T-helper 17 cell (primary cell): Measurements from ENCODE around the gene INTS7. TPM values are rescaled to one million over a fixed set of nuclear protein-coding genes. Genes with fewer than 3 reads are reported as not detected.

ENCODE experiments used
- ATAC-seq: fragments of 150-1000 bp; cut with Tn5 transposase; 2 replicates; pipeline ENCODE4 v1.10.0; 2021; ENCODE audit warnings: mild to moderate bottlenecking, moderate library complexity
- DNase-seq, 3 donors: peaks; one replicate each; pipeline versions ENCODE4 v3.0.0 to v3.0.0-alpha.2; 2020 to 2021
- H3K9me3 ChIP-seq: one replicate; pipeline ENCODE4 v1.7.0; 2013; ENCODE audit warnings: low read length, mild to moderate bottlenecking; ENCODE audit not compliant: control insufficient read depth, poor library complexity, severe bottlenecking
- H3K27ac Mint-ChIP-seq: one replicate; pipeline ENCODE4 v1.8.0; 2022; ENCODE audit warnings: mild to moderate bottlenecking, moderate library complexity, mixed read lengths
- H3K27me3 Mint-ChIP-seq: one replicate; pipeline ENCODE4 v1.8.0; 2022; ENCODE audit warnings: mixed read lengths
- H3K36me3 Mint-ChIP-seq: one replicate; pipeline ENCODE4 v1.8.0; 2022; ENCODE audit warnings: low read depth, mixed read lengths
- H3K4me1 Mint-ChIP-seq: one replicate; pipeline ENCODE4 v1.8.0; 2022; ENCODE audit warnings: mild to moderate bottlenecking, mixed read lengths
- H3K4me3 Mint-ChIP-seq: one replicate; pipeline ENCODE4 v1.8.0; 2022; ENCODE audit warnings: mild to moderate bottlenecking, moderate library complexity, mixed read lengths
- total RNA-seq, 4 donors: library from RNA in 2 of 4; stranded (reverse) in 2 of 4; gene quantifications; one replicate each; pipeline ENCODE4 v1.2.3 and lab custom pipeline; 2022 to 2026

The INTS7 gene
- total RNA-seq, 2 donors from 2014 or later = 9.2 to 9.5 TPM

- no peaks in the 10 kb centered on the region for H3K9me3 ChIP-seq
- Mint-ChIP-seq H3K36me3 (peaks cover 2% of the 10 kb centered on the region), H3K27ac (no peak overlapping the region), H3K27me3 (peaks cover 22% of the 10 kb centered on the region), H3K4me1 (no peaks in the 10 kb centered on the region), H3K4me3 (no peak overlapping the region)
- DNase-seq (no peak), ATAC-seq (no peak)
These were observed 122.4 kb downstream of the INTS7 start for GRCh38 chr1:211912844-211913432.

- no peaks in the 10 kb centered on the region for H3K9me3 ChIP-seq
- Mint-ChIP-seq H3K27ac (no peak overlapping the region), H3K27me3 (peaks cover 14% of the 10 kb centered on the region), H3K4me1 (no peaks in the 10 kb centered on the region), H3K36me3 (peaks cover 2% of the 10 kb centered on the region), H3K4me3 (no peak overlapping the region)
- DNase-seq (no peak), ATAC-seq (no peak)
These were observed 123.3 kb downstream of the INTS7 start for GRCh38 chr1:211912038-211912437.

GRCh38 chr1:211910913-211911485 is 124.4 kb downstream of the INTS7 start:
- Mint-ChIP-seq H3K27me3 (peaks cover 11% of the 10 kb centered on the region), H3K4me1 (no peaks in the 10 kb centered on the region), H3K36me3 (peaks cover 2% of the 10 kb centered on the region), H3K4me3 (no peak overlapping the region), H3K27ac (no peak overlapping the region)
- ATAC-seq (no peak), DNase-seq (no peak)
- H3K9me3 ChIP-seq = no peaks in the 10 kb centered on the region

GRCh38 chr1:211910113-211910884 is 125.1 kb downstream of the INTS7 start:
- H3K27ac Mint-ChIP-seq = no peak overlapping the region
- DNase-seq = no peak

GRCh38 chr1:211909395-211909794 is 126.0 kb downstream of the INTS7 start:
- Mint-ChIP-seq H3K27ac (no peak overlapping the region), H3K27me3 (peaks cover 11% of the 10 kb centered on the region), H3K4me1 (no peaks in the 10 kb centered on the region), H3K4me3 (no peak overlapping the region), H3K36me3 (peaks cover 2% of the 10 kb centered on the region)
- no peaks in the 10 kb centered on the region for H3K9me3 ChIP-seq
- no peak for ATAC-seq
- DNase-seq = no peak

More at GRCh38 chr1:211910113-211910884, 125.1 kb downstream of the INTS7 start:
- Mint-ChIP-seq H3K27me3 (peaks cover 11% of the 10 kb centered on the region), H3K4me3 (no peak overlapping the region), H3K36me3 (peaks cover 2% of the 10 kb centered on the region), H3K4me1 (no peaks in the 10 kb centered on the region)
- no peaks in the 10 kb centered on the region for H3K9me3 ChIP-seq
- ATAC-seq = no peak

- no peak overlapping the region for H3K4me3 Mint-ChIP-seq
These were observed 126.4 kb downstream of the INTS7 start for GRCh38 chr1:211908951-211909350.

GRCh38 chr1:211908453-211908852 is 126.9 kb downstream of the INTS7 start:
- ATAC-seq (no peak), DNase-seq (no peak)
- H3K27me3 Mint-ChIP-seq = peaks cover 11% of the 10 kb centered on the region
- H3K4me3 Mint-ChIP-seq = no peak overlapping the region
- no peaks in the 10 kb centered on the region for H3K9me3 ChIP-seq
- no peak overlapping the region for H3K27ac Mint-ChIP-seq
- H3K36me3 Mint-ChIP-seq = peaks cover 2% of the 10 kb centered on the region
- H3K4me1 Mint-ChIP-seq = no peaks in the 10 kb centered on the region

More at GRCh38 chr1:211908951-211909350, 126.4 kb downstream of the INTS7 start:
- Mint-ChIP-seq H3K4me1 (no peaks in the 10 kb centered on the region), H3K27me3 (peaks cover 11% of the 10 kb centered on the region), H3K27ac (no peak overlapping the region), H3K36me3 (peaks cover 2% of the 10 kb centered on the region)
- DNase-seq = no peak
- no peaks in the 10 kb centered on the region for H3K9me3 ChIP-seq
- ATAC-seq = no peak

GRCh38 chr1:211903490-211904245 is 131.7 kb downstream of the INTS7 start:
- peaks cover 14% of the 10 kb centered on the region for H3K27me3 Mint-ChIP-seq
- ATAC-seq = no peak
- H3K27ac Mint-ChIP-seq = no peak overlapping the region
- no peak overlapping the region for H3K4me3 Mint-ChIP-seq
- peaks cover 2% of the 10 kb centered on the region for H3K36me3 Mint-ChIP-seq
- H3K9me3 ChIP-seq = no peaks in the 10 kb centered on the region
- no peak for DNase-seq
- H3K4me1 Mint-ChIP-seq = no peaks in the 10 kb centered on the region

GRCh38 chr1:211902624-211903291 is 132.6 kb downstream of the INTS7 start:
- ATAC-seq (no peak), DNase-seq (no peak)
- no peak overlapping the region for H3K27ac Mint-ChIP-seq
- no peak overlapping the region for H3K4me3 Mint-ChIP-seq
- H3K4me1 Mint-ChIP-seq = no peaks in the 10 kb centered on the region
- H3K9me3 ChIP-seq = no peaks in the 10 kb centered on the region
- peaks cover 14% of the 10 kb centered on the region for H3K27me3 Mint-ChIP-seq
- no peaks in the 10 kb centered on the region for H3K36me3 Mint-ChIP-seq

GRCh38 chr1:211901945-211902344 is 133.4 kb downstream of the INTS7 start:
- Mint-ChIP-seq H3K4me1 (peaks cover 2% of the 10 kb centered on the region), H3K4me3 (no peak overlapping the region), H3K27me3 (peaks cover 14% of the 10 kb centered on the region), H3K36me3 (no peaks in the 10 kb centered on the region), H3K27ac (no peak overlapping the region)
- DNase-seq (no peak), ATAC-seq (no peak)
- H3K9me3 ChIP-seq = no peaks in the 10 kb centered on the region

GRCh38 chr1:211900441-211900840 is 134.9 kb downstream of the INTS7 start:
- Mint-ChIP-seq H3K27me3 (peaks cover 14% of the 10 kb centered on the region), H3K4me1 (peaks cover 2% of the 10 kb centered on the region), H3K4me3 (no peak overlapping the region), H3K27ac (no peak overlapping the region), H3K36me3 (no peaks in the 10 kb centered on the region)
- DNase-seq (no peak), ATAC-seq (no peak)
- no peaks in the 10 kb centered on the region for H3K9me3 ChIP-seq

- DNase-seq (no peak), ATAC-seq (no peak)
- peaks cover 5% of the 10 kb centered on the region for H3K27me3 Mint-ChIP-seq
- H3K27ac Mint-ChIP-seq = no peak overlapping the region
- no peaks in the 10 kb centered on the region for H3K9me3 ChIP-seq
- no peak overlapping the region for H3K4me3 Mint-ChIP-seq
- no peaks in the 10 kb centered on the region for H3K36me3 Mint-ChIP-seq
- peaks cover 4% of the 10 kb centered on the region for H3K4me1 Mint-ChIP-seq
These were observed 138.4 kb downstream of the INTS7 start for GRCh38 chr1:211896958-211897357.
